AG08396 (cell line): ENCODE measurements around the gene GPR17.

Source experiments
- DNase-seq: peaks from one replicate; pipeline ENCODE4 v3.0.0; 2012; ENCODE audit warnings: low spot score, mixed read lengths

The GPR17 gene

GRCh38 chr2:127641846-127642507 is 4.0 kb upstream of the GPR17 start:
- DNase-seq, result no peak

- DNase-seq, result no peak
These were observed 3.1 kb upstream of the GPR17 start for GRCh38 chr2:127642706-127643438.

- DNase-seq, result no peak
These were observed 2.4 kb upstream of the GPR17 start for GRCh38 chr2:127643439-127644065.

- no peak for DNase-seq
These were observed 1.6 kb upstream of the GPR17 start for GRCh38 chr2:127644066-127645025.

- no peak for DNase-seq
These were observed 943 bp upstream of the GPR17 start for GRCh38 chr2:127645026-127645394.

GRCh38 chr2:127646487-127647241 is 711 bp downstream of the GPR17 start:
- no peak for DNase-seq

- no peak for DNase-seq
These were observed 1.6 kb downstream of the GPR17 start for GRCh38 chr2:127647242-127648190.

- no peak for DNase-seq
These were observed 2.4 kb downstream of the GPR17 start for GRCh38 chr2:127648321-127648720.

- no peak for DNase-seq
These were observed 3.2 kb downstream of the GPR17 start for GRCh38 chr2:127649100-127649611.

- peak; percentile 88 for DNase-seq
These were observed 3.7 kb downstream of the GPR17 start for GRCh38 chr2:127649684-127650040.

- no peak for DNase-seq
These were observed 4.3 kb downstream of the GPR17 start for GRCh38 chr2:127650041-127650784.

GRCh38 chr2:127650785-127651380 is 4.9 kb downstream of the GPR17 start:
- DNase-seq, result no peak

GRCh38 chr2:127651381-127651809 is 5.4 kb downstream of the GPR17 start:
- DNase-seq, result no peak

GRCh38 chr2:127651971-127652550 is 6.1 kb downstream of the GPR17 start:
- no peak for DNase-seq

- no peak for DNase-seq
These were observed 6.9 kb downstream of the GPR17 start for GRCh38 chr2:127652786-127653357.

- no peak for DNase-seq
These were observed 7.6 kb downstream of the GPR17 start for GRCh38 chr2:127653421-127654083.

GRCh38 chr2:127654084-127654837 is 8.3 kb downstream of the GPR17 start:
- DNase-seq, result no peak
